Measurements from ENCODE around the gene DESI2. TPM values are rescaled to one million over a fixed set of nuclear protein-coding genes. Genes with fewer than 3 reads are reported as not detected.
"Not testable (repeated sequence)": the region's sequence is repeated elsewhere in the genome, so short reads cannot be mapped to it uniquely, and the experiment has no call there.

DESI2 gene
- total RNA-seq, 2 experiments from 2014 or later: 33.8 to 37.0 TPM

DNA sequence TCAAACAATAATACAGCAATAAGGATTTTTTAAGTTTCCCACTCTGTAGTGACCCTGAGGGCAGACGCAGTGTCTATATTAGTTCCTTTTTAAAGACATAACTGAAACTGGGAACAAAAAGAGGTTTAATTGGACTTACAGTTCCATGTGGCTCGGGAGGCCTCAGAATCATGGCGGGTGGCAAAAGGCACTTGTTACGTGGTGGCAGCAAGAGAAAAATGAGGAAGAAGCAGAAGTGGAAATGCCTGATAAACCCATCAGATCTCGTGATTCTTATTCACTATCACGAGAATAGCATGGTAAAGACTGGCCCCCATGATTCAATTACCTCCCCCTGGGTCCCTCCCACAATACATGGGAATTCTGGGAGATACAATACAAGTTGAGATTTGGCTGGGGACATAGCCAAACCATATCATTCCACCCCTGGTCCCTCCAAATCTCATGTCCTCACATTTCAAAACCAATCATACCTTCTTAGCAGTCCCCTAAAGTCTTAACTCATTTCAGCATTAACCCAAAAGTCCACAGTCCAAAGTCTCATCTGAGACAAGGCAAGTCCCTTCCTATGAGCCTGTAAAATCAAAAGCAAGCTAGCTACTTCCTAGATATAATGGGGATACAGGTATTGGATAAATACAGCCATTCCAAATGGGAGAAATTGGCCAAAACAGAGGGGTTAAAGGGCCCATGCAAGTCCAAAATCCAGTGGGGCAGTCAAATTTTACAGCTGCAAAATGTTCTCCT lies 13.9 kb downstream of the DESI2 start:
- H3K27me3 Mint-ChIP-seq, DNase-seq, H3K9me3 Mint-ChIP-seq, H3K27ac Mint-ChIP-seq, H3K4me3 Mint-ChIP-seq: not testable (repeated sequence)
- H3K36me3 Mint-ChIP-seq: peaks cover 19% of the 10 kb centered on the region
- H3K4me1 Mint-ChIP-seq: peaks cover 18% of the 10 kb centered on the region

DNA sequence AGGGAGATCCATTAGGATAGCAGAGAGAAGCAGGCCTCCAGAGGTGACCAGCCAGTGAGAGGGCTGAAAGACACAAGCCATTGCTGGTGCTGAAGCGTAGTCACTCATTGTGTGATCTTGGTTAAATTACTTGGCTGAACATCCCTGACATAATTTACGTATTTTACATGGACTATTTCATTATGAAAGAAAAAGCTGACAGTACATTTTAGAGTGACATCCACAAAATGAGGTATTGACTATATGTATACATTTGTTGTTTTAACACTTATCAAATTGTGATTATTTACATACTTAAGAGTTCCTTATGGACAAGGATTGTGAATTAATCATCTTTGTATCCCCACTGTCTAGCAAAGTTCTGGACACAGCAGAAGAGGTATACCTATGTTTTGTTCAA lies 14.9 kb downstream of the DESI2 start:
- no peaks in the 10 kb centered on the region for H3K27me3 Mint-ChIP-seq
- no peak overlapping the region for H3K27ac Mint-ChIP-seq
- no peak for DNase-seq
- peaks cover 15% of the 10 kb centered on the region for H3K4me1 Mint-ChIP-seq
- no peak overlapping the region for H3K4me3 Mint-ChIP-seq
- H3K9me3 Mint-ChIP-seq: no peaks in the 10 kb centered on the region
- H3K36me3 Mint-ChIP-seq: peaks cover 18% of the 10 kb centered on the region

DNA sequence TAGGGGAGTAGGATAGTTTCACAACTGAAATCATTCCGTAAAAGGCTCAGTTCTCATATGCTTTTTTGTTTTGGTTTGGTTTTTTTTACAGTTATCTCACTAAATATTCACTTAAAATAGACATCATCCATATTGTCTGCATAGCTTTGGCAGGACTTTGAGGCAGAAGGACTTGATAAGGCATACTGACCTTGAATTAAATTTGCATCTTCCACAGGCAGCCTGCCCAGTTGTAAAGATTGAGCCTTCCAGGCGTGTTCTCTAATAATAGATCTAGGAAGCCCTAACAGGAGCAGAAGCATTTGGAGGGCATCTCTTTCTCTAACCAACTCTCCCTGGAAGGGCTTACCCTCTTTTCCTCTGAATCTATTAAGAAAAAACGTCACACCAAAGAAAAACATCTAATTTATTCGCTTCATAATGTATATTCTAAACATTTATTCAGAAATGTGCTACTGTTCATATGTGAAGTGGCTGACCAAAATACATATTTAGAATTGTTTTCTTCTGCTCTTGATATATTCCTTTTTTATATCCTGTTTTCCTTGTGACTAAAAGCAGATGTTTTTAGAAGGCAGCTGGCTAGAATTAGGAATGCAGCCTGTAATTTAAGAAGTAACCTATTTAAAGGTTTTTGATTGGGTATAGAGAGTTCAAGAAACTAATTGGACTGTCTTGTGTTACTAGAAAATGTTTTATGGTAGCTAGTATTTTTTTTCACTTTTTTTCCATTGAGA lies 20.2 kb downstream of the DESI2 start:
- H3K4me1 Mint-ChIP-seq: peaks cover 18% of the 10 kb centered on the region
- H3K9me3 Mint-ChIP-seq: no peaks in the 10 kb centered on the region
- H3K4me3 Mint-ChIP-seq: no peak overlapping the region
- H3K27ac Mint-ChIP-seq: no peak overlapping the region
- no peaks in the 10 kb centered on the region for H3K27me3 Mint-ChIP-seq
- H3K36me3 Mint-ChIP-seq: peaks cover 41% of the 10 kb centered on the region
- no peak for DNase-seq

DNA sequence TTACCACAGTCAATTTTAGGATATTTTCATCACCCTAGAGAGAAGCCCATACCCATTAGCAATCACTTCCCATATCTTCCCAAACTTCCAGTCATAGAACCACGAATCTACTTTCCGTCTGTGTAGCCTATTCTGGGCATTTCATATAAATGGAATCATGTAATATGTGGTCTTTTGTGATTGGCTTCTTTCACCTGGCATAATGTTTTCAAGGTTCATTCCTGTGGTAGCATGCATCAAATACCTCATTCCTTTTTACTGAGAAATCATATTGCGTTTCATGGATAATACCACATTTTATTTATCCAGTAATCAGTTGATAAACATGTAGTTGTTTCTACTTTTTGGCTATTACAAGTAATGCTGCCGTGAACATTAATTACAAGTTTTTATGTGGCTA lies 21.5 kb downstream of the DESI2 start:
- H3K36me3 Mint-ChIP-seq: peaks cover 42% of the 10 kb centered on the region
- DNase-seq: no peak
- no peaks in the 10 kb centered on the region for H3K27me3 Mint-ChIP-seq
- no peak overlapping the region for H3K27ac Mint-ChIP-seq
- H3K4me3 Mint-ChIP-seq: no peak overlapping the region
- no peaks in the 10 kb centered on the region for H3K9me3 Mint-ChIP-seq
- H3K4me1 Mint-ChIP-seq: peaks cover 18% of the 10 kb centered on the region

DNA sequence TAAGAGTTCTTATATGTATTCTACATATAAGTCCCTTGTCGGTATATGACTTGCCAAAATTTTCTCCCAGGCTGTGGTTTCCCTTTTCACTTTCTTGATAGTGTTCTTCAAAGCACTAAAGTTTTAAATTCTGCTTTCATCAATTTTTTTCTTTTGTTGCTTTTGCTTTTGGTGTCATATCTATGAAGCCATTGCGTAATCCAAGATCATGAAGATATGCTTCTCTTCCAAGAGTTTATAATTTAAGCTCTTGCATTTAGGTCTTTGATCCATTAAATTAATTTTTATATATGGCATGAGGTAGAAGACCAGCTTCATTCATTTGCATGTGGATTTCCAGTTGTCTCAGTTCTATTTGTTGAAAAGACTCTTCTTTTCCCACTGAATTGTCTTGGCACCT lies 22.2 kb downstream of the DESI2 start:
- Mint-ChIP-seq H3K27me3 (no peaks in the 10 kb centered on the region), H3K4me3 (no peak overlapping the region), H3K4me1 (peaks cover 18% of the 10 kb centered on the region), H3K27ac (no peak overlapping the region), H3K9me3 (no peaks in the 10 kb centered on the region), H3K36me3 (peaks cover 47% of the 10 kb centered on the region)
- DNase-seq: no peak

DNA sequence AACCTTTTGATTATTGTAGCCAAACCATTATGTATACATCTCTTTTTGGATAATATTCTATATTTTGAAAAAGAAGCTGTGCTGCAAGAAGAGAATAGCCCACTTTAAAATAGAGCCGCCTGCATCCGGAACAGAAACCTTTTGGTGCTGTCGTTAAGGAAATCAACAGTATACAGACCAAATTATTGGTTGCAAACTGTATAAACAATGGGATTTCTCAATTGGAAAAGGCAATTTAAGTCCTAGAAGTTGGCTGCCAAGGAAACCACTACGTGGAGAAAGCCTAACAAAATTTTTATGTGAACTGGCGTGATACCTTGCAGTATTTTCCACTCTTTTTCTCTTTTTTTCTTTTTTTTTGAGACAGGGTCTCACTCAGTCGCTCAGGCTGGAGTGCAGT lies 25.8 kb downstream of the DESI2 start:
- no peak for DNase-seq
- no peak overlapping the region for H3K27ac Mint-ChIP-seq
- H3K4me1 Mint-ChIP-seq: peaks cover 24% of the 10 kb centered on the region
- no peak overlapping the region for H3K4me3 Mint-ChIP-seq
- H3K9me3 Mint-ChIP-seq: no peaks in the 10 kb centered on the region
- H3K27me3 Mint-ChIP-seq: no peaks in the 10 kb centered on the region
- peaks cover 49% of the 10 kb centered on the region for H3K36me3 Mint-ChIP-seq

DNA sequence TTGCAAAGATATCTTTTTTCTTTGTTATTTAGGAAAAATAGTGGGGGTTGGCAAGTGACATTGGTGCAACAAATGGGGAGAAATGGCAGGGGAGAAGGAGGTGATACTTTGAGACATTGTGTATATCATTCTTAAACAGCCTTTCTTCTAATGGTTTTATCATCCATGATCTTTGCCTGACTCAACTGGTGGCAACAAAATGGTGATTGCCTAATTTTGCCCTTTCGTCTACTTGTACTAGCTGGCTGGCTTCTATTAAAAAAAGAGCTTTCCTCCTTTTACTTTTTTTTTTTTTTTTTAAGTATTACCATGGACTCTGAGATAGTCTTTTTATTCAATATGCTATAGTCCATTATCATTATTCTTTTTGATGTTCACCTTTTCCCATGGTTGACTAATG lies 27.7 kb downstream of the DESI2 start:
- H3K4me1 Mint-ChIP-seq: peaks cover 16% of the 10 kb centered on the region
- H3K4me3 Mint-ChIP-seq: no peak overlapping the region
- H3K27me3 Mint-ChIP-seq: no peaks in the 10 kb centered on the region
- no peak overlapping the region for H3K27ac Mint-ChIP-seq
- no peaks in the 10 kb centered on the region for H3K9me3 Mint-ChIP-seq
- no peak for DNase-seq
- H3K36me3 Mint-ChIP-seq: peaks cover 38% of the 10 kb centered on the region

DNA sequence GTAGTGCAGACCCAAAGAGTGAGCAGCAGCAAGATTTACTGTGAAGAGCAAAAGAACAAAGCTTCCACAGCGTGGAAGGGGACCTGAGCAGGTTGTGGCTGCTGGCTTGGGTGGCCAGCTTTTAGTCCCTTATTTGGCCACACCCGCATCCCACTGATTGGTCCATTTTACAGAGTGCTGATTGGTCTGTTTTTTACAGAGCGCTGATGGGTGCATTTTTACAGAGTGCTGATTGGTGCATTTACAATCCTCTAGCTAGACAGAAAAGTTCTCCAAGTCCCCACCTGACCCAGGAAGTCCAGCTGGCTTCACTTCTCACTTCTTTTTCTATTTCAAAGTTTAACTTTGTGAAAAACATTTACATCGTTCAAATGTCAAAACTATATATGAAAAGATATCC lies 29.2 kb downstream of the DESI2 start:
- H3K4me1 Mint-ChIP-seq: peaks cover 14% of the 10 kb centered on the region
- H3K9me3 Mint-ChIP-seq, H3K27ac Mint-ChIP-seq, H3K4me3 Mint-ChIP-seq, H3K27me3 Mint-ChIP-seq, DNase-seq: not testable (repeated sequence)
- H3K36me3 Mint-ChIP-seq: peaks cover 35% of the 10 kb centered on the region

DNA sequence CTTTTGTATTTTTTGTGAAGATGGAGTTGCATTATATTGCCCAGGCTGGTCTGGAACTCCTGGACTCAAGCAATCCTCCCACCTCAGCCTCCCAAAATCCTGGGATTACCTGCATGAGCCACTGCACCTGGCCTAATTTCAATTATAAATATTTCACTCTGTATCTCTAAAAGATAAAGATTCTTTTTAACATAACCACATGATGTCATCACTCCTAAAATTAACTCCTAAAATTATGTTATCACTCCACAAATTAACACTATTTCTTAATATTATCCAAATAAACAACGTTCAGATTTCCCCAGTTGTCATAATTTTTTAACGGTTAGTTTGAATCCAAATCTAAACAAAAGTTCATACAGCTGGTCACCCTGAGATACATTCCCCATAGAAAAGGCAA lies 43.0 kb downstream of the DESI2 start:
- no peak overlapping the region for H3K27ac Mint-ChIP-seq
- no peaks in the 10 kb centered on the region for H3K27me3 Mint-ChIP-seq
- peaks cover 67% of the 10 kb centered on the region for H3K36me3 Mint-ChIP-seq
- H3K4me1 Mint-ChIP-seq: no peaks in the 10 kb centered on the region
- no peak overlapping the region for H3K4me3 Mint-ChIP-seq
- peaks cover 14% of the 10 kb centered on the region for H3K9me3 Mint-ChIP-seq
- DNase-seq: no peak

DNA sequence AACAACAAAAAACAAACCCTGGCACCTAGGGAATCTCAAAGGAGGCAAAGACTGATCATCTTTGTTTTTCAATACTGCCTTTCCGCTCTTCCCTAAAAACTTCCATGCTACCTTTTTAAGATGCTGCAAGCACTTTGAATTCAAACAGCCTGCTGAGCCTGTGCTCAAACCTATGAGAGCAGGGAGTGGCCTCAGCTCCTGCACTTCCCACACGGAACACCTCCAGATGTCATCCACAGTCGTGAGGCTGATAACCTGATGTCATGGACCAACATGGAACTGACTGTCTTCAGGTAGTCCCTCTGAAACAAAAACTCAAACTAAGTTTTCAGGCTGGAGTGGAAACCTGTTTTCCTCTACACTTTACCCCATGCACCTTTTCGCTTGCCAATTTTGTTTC lies 46.8 kb downstream of the DESI2 start:
- peaks cover 15% of the 10 kb centered on the region for H3K9me3 Mint-ChIP-seq
- no peak overlapping the region for H3K27ac Mint-ChIP-seq
- no peaks in the 10 kb centered on the region for H3K27me3 Mint-ChIP-seq
- DNase-seq: no peak
- no peaks in the 10 kb centered on the region for H3K4me1 Mint-ChIP-seq
- peaks cover 65% of the 10 kb centered on the region for H3K36me3 Mint-ChIP-seq
- H3K4me3 Mint-ChIP-seq: no peak overlapping the region

DNA sequence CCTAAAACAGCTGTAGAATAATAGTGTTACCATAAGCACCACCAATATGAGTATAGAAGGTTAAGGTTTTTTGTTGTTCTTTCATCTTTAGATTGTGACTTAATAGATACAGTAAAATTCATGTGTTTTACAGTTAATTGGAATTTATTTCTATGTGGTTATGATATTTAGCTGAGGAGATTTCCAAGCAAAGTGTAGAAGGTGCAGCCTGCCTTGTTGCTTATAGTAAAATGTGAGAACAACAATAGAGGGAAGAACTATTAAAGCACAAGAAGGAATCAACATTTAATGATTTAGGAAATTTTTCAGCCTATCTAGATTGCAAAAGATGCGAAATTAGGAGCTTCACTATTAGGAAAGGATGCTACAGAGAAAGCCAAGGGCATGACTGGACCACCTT lies 47.9 kb downstream of the DESI2 start:
- H3K27me3 Mint-ChIP-seq: no peaks in the 10 kb centered on the region
- H3K27ac Mint-ChIP-seq: no peak overlapping the region
- H3K4me3 Mint-ChIP-seq: no peak overlapping the region
- no peaks in the 10 kb centered on the region for H3K4me1 Mint-ChIP-seq
- H3K9me3 Mint-ChIP-seq: peaks cover 15% of the 10 kb centered on the region
- no peak for DNase-seq
- H3K36me3 Mint-ChIP-seq: peaks cover 64% of the 10 kb centered on the region

DNA sequence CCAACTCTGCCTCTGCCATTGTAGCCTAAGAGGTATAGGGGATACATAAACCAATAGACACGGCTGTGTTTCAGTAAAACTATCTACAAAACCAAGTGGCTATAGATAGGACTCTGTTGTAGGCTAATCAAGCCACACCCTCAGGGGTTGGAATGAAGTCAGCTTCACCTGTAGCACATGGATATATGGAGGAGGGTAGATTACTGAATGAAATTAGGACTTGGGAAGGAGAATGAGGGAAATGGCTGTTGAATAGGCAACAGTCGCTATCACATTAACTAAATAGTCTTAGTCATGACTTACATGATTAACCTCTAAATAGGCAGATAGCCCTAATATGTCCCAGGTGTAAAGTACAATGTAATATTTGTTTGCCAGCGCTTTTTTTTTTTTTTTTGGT lies 49.7 kb downstream of the DESI2 start:
- H3K4me1 Mint-ChIP-seq: no peaks in the 10 kb centered on the region
- peaks cover 14% of the 10 kb centered on the region for H3K9me3 Mint-ChIP-seq
- H3K27me3 Mint-ChIP-seq: no peaks in the 10 kb centered on the region
- H3K36me3 Mint-ChIP-seq: peaks cover 49% of the 10 kb centered on the region
- no peak overlapping the region for H3K27ac Mint-ChIP-seq
- no peak overlapping the region for H3K4me3 Mint-ChIP-seq
- no peak for DNase-seq

DNA sequence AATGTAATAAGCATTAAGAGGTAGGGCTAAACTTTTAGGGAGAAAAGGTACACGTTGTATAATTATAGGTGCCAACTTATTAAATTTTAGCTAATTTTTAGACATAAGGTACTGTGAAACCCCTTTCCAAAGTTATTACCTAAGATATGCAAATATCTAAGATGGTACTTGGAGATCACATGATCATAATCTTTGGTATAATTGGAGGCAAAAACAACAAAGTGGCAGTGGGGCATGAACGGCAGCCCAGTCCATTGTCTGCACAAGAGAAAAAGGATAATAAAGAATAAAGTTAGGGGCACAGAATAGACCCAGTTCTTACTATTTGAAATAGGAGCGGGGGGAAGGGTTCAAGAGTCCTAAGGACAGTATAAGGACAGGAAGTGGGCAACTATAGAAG lies 51.2 kb downstream of the DESI2 start:
- Mint-ChIP-seq H3K27ac (no peak overlapping the region), H3K36me3 (peaks cover 34% of the 10 kb centered on the region), H3K9me3 (peaks cover 14% of the 10 kb centered on the region), H3K4me3 (no peak overlapping the region), H3K27me3 (no peaks in the 10 kb centered on the region), H3K4me1 (no peaks in the 10 kb centered on the region)
- DNase-seq: no peak

DNA sequence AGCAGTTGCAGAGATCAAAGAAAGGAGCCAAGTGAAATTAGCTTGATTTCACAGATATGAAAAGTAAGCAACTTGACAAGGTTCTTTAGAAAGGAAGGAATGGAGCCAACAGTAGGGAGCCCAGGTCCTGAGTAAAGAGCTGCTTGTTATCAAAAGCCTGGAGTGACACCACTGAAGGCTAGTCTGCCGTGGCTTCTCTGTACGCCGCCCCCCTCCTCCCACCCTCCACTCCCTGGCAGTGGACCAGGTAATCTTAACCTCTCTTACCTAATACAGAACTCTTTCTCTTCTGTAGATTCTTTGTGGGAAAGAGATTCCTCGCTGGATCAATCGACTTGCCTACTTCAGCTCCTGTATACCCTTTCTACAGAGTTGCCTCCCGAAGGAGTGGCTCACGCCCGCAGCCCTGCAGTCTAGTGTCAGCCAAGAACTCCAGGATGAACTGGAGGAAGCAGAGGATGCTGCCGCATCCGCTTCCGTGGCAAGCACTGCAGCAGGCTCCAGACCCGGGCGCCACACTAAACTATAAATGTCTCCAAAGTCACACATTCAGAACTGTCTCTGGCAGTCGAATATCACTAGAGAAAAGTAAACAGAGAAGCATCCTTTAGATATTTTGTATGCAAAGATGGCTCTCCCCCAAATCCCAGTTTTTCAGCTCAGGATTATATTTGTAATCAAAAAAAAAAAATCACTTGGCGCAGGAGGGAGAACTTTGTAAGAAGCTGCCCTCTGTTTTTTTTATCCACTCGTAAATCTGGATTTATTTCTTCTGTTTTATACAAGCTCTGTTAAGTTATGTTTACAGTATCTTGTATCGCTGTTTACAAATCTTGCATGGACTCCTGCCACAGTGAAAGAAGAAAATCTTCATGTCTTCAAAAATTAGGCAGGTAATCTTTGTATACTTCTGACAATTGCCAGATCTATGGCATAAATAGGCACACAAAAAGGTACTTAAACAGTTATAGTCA lies 52.6 kb downstream of the DESI2 start:
- DNase-seq: no peak
- Mint-ChIP-seq H3K4me3 (no peak overlapping the region), H3K27me3 (no peaks in the 10 kb centered on the region), H3K9me3 (peaks cover 5% of the 10 kb centered on the region), H3K36me3 (peaks cover 21% of the 10 kb centered on the region), H3K4me1 (no peaks in the 10 kb centered on the region), H3K27ac (no peak overlapping the region)

DNA sequence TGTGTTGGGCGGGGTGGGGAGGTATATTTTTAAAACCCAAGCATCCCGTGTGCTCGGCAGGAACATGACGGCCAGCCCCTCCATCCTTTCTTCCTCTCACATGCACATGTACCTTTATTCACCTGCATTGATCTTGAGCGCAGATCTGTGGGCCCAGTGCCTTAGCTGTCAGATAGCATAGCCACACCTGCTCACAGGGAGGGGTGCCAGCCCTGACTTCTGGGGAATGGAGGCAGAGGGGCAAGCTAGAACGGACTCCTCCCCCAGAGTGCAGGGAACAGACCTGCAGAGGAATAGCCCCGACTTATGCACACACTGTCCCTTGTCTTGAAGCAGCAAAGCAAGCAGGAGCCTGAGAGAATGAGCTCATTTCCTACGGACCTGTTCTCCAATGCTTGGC lies 56.1 kb downstream of the DESI2 start:
- peaks cover 4% of the 10 kb centered on the region for H3K4me1 Mint-ChIP-seq
- H3K36me3 Mint-ChIP-seq: no peaks in the 10 kb centered on the region
- no peaks in the 10 kb centered on the region for H3K9me3 Mint-ChIP-seq
- no peak for DNase-seq
- no peaks in the 10 kb centered on the region for H3K27me3 Mint-ChIP-seq
- H3K4me3 Mint-ChIP-seq: no peak overlapping the region
- no peak overlapping the region for H3K27ac Mint-ChIP-seq

Measured in activated naive CD8-positive, alpha-beta T cell treated with anti-CD3 and anti-CD28 coated beads for 36 hours (primary cell).